Smooth muscle cell (in vitro differentiated cells): ENCODE results near the gene TGIF2. TPM values are rescaled to one million over a fixed set of nuclear protein-coding genes. Genes with fewer than 3 reads are reported as not detected.

Experiments used
- DNase-seq: peaks from one replicate; lab custom pipeline; 2025; ENCODE audit not compliant: unreplicated experiment; lab: John Stamatoyannopoulos, UW
- H2AFZ ChIP-seq: fragments of 200-600 bp; sonication (generic); 2 replicates; pipeline ENCODE4 v1.6.0; 2016; ENCODE audit warnings: antibody characterized with exemption, low read depth, mild to moderate bottlenecking
- H3F3A ChIP-seq: fragments of 200-600 bp; sonication (generic); 2 replicates; pipeline ENCODE4 v1.6.0; 2017; ENCODE audit warnings: antibody characterized with exemption, low read depth
- H3K27ac ChIP-seq: fragments of 200-600 bp; sonication (generic); 2 replicates; pipeline ENCODE4 v1.5.1; 2016; ENCODE audit warnings: low read depth, mild to moderate bottlenecking
- H3K27me3 ChIP-seq: fragments of 200-600 bp; sonication (generic); 2 replicates; pipeline ENCODE4 v1.6.1; 2016; ENCODE audit warnings: low read depth, mild to moderate bottlenecking
- H3K36me3 ChIP-seq: fragments of 200-600 bp; sonication (generic); 2 replicates; pipeline ENCODE4 v1.5.1; 2016; ENCODE audit warnings: low read depth
- H3K4me1 ChIP-seq: fragments of 200-600 bp; sonication (generic); 2 replicates; pipeline ENCODE4 v1.5.1; 2016; ENCODE audit warnings: low read depth
- H3K4me2 ChIP-seq: fragments of 200-600 bp; sonication (generic); 2 replicates; pipeline ENCODE4 v1.6.0; 2016; ENCODE audit warnings: mild to moderate bottlenecking
- H3K4me3 ChIP-seq: fragments of 200-600 bp; sonication (generic); 2 replicates; pipeline ENCODE4 v1.5.1; 2016; ENCODE audit warnings: mild to moderate bottlenecking
- H3K79me2 ChIP-seq: fragments of 200-600 bp; sonication (generic); 2 replicates; pipeline ENCODE4 v1.6.0; 2016; ENCODE audit warnings: low read depth, mild to moderate bottlenecking
- H3K9ac ChIP-seq: fragments of 200-600 bp; sonication (generic); 2 replicates; pipeline ENCODE4 v1.6.0; 2016; ENCODE audit warnings: low read depth
- H3K9me3 ChIP-seq: fragments of 200-600 bp; sonication (generic); replicated peaks from 2 replicates; pipeline ENCODE4 v1.5.1; 2016; ENCODE audit warnings: low read depth
- H4K20me1 ChIP-seq: fragments of 200-600 bp; sonication (generic); 2 replicates; pipeline ENCODE4 v1.6.0; 2016; ENCODE audit warnings: low read depth
- WGBS: methylation state at CpG from one replicate; pipeline ENCODE4 v1.1.7; 2016; ENCODE audit warnings: low lambda C conversion rate; 5-methylcytosine and 5-hydroxymethylcytosine counted together
- polyA plus RNA-seq: library from polyadenylated mRNA; unstranded; fragments of >200 nt; fragmentation: Nextera tagmentation; extraction: Ambion mirVana; gene quantifications from 2 replicates; pipeline ENCODE4 v1.2.1, GENCODE V29; 2016
- total RNA-seq: library from RNA; depleted of rRNA; stranded (reverse); fragments of >200 nt; gene quantifications from 2 replicates; pipeline ENCODE4 v1.2.3, GENCODE V29; 2014
- TF ChIP-seq, protein P1 (sequence below): fragments of 200-600 bp; sonication (generic); IDR thresholded peaks from 2 replicates; pipeline ENCODE4 v1.5.1; 2017; ENCODE audit warnings: borderline replicate concordance, mild to moderate bottlenecking, antibody characterized with exemption; ENCODE audit not compliant: insufficient read depth, poor library complexity, severe bottlenecking

The TGIF2 gene
- total and polyA plus RNA-seq, 2 experiments from 2014 or later: 14.5 to 18.1 TPM

DNA sequence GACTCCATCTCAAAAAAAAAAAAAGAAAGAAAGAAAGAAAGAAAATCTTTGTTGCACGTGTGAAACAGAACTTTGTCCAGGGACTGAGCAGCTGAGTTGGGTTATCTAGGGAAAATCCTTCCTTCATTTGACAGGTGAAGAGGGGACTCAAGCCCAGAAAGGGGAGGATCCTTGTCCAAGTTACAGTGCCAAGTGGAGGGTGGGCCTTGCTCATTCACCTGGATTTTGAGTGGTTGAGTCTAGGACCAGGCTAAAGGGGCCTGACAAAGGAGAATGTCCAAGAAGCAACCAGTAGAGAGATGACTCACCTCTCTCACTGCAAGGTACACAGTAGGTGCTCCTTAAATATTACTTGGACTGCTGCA is 2.7 kb downstream of the TGIF2 start:
- H3K4me3 ChIP-seq: no peak overlapping the region

DNA sequence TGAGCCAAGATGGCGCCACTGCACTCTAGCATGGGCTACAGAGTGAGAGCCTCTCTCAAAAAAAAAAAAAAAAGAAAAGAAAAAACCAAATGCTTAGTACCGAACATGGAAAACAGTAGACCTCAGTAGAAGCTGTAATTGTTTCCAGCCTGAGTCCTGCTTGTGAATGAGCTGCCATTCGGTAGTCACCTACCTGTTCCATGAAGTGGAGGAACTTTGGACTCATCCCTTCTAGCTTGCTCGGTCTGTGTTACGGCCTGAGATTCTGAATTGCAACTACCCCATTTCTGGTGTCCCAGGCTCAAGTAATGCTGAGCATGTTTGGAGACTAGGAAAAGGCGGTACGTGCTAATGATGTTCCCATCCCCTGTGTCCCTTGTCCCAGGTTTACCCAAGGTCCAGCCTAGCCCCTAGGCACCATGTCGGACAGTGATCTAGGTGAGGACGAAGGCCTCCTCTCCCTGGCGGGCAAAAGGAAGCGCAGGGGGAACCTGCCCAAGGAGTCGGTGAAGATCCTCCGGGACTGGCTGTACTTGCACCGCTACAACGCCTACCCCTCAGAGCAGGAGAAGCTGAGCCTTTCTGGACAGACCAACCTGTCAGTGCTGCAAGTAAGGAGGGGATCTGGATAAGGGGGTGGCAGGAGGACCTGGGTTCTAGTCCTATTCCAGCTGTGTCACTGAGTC is 5.1 kb downstream of the TGIF2 start:
- Histone ChIP-seq H3K4me3 (no peak overlapping the region), H3K79me2 (peaks cover 47% of the 10 kb centered on the region), H2AFZ (no peak overlapping the region), H3K4me1 (peaks cover 7% of the 10 kb centered on the region), H3F3A (peaks cover 6% of the 10 kb centered on the region), H3K4me2 (no peak overlapping the region), H4K20me1 (peaks cover 61% of the 10 kb centered on the region), H3K27ac (no peak overlapping the region), H3K27me3 (no peaks in the 10 kb centered on the region), H3K9me3 (no peaks in the 10 kb centered on the region), H3K36me3 (no peaks in the 10 kb centered on the region), H3K9ac (no peak overlapping the region)
- DNase-seq: no peak
- TF ChIP-seq, protein P1, sequence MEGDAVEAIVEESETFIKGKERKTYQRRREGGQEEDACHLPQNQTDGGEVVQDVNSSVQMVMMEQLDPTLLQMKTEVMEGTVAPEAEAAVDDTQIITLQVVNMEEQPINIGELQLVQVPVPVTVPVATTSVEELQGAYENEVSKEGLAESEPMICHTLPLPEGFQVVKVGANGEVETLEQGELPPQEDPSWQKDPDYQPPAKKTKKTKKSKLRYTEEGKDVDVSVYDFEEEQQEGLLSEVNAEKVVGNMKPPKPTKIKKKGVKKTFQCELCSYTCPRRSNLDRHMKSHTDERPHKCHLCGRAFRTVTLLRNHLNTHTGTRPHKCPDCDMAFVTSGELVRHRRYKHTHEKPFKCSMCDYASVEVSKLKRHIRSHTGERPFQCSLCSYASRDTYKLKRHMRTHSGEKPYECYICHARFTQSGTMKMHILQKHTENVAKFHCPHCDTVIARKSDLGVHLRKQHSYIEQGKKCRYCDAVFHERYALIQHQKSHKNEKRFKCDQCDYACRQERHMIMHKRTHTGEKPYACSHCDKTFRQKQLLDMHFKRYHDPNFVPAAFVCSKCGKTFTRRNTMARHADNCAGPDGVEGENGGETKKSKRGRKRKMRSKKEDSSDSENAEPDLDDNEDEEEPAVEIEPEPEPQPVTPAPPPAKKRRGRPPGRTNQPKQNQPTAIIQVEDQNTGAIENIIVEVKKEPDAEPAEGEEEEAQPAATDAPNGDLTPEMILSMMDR: no peak
- WGBS: 96% methylated on average over 15 of the region's 15 CpGs

More for the DNA sequence above, 2.7 kb downstream of the TGIF2 start:
- 88% methylated on average over 1 of the region's 1 CpG for WGBS
- DNase-seq: no peak
- peaks cover 50% of the 10 kb centered on the region for H4K20me1 ChIP-seq
- H3K27me3 ChIP-seq: no peaks in the 10 kb centered on the region
- no peaks in the 10 kb centered on the region for H3K9me3 ChIP-seq
- peaks cover 47% of the 10 kb centered on the region for H3K79me2 ChIP-seq
- H3K4me1 ChIP-seq: peaks cover 22% of the 10 kb centered on the region
- peaks cover 14% of the 10 kb centered on the region for H3F3A ChIP-seq
- TF ChIP-seq, protein P1: no peak
- H3K27ac ChIP-seq: no peak overlapping the region
- H2AFZ ChIP-seq: no peak overlapping the region
- no peak overlapping the region for H3K9ac ChIP-seq
- peak overlapping the region; percentile 98 for H3K4me2 ChIP-seq
- H3K36me3 ChIP-seq: no peaks in the 10 kb centered on the region

DNA sequence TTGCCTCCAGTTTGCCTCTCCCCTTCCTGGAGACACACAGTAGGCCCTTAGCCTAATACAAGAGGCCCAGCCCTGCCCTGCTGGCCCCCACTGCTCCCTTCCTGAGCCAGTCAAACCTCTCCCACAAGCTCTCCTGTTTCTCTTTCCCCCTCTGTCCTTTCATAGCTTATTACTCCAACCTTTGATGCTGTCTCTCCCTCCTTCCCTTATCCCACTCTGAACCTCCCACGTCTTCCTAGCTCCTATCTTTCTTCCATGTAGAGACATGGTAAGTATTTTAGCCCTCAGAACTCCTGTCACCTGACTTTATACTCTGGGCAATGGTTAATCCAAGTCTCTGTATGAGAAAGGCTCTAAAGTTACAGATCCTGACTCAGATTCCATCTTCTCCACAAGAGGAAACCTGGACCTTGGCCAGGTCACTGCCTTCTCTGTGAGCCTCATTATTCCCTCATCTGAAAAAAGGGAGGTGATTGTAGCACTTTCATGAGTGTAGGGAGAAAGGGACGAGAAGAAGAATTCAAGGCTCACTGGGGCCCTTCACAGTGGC is 6.7 kb downstream of the TGIF2 start:
- Histone ChIP-seq H3K4me2 (no peak overlapping the region), H3K27ac (no peak overlapping the region), H3F3A (peaks cover 6% of the 10 kb centered on the region), H3K4me3 (no peak overlapping the region), H3K36me3 (no peaks in the 10 kb centered on the region), H3K4me1 (peaks cover 4% of the 10 kb centered on the region), H4K20me1 (peaks cover 59% of the 10 kb centered on the region), H2AFZ (no peak overlapping the region), H3K27me3 (no peaks in the 10 kb centered on the region), H3K79me2 (peaks cover 39% of the 10 kb centered on the region), H3K9me3 (no peaks in the 10 kb centered on the region), H3K9ac (no peak overlapping the region)
- no peak for DNase-seq
- 96% methylated on average over 2 of the region's 2 CpGs for whole genome bisulfite sequencing
- TF ChIP-seq, protein P1: no peak

DNA sequence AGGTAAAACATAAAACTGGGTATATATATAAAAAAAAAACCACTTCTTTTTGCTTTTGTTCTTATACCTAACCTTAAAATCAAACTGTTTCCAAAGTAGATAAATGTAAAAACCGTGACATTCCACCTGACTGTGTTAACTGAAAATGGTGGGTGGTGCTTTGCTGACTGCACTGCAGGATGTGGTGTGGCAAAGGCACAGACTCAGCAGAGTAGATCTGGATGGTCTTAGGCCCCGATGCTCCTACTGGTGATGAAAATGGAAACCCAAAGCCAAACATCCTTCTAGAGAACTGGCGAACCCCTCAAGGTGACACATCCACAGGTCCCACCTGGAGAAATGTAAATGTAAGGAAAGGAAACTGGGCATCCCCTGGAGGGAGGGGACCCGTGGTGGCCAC is 8.9 kb downstream of the TGIF2 start:
- Histone ChIP-seq H3F3A (no peaks in the 10 kb centered on the region), H3K27me3 (no peaks in the 10 kb centered on the region), H3K79me2 (peaks cover 17% of the 10 kb centered on the region), H3K4me3 (no peak overlapping the region), H2AFZ (no peak overlapping the region), H4K20me1 (peaks cover 41% of the 10 kb centered on the region), H3K9me3 (no peaks in the 10 kb centered on the region), H3K4me2 (no peak overlapping the region), H3K27ac (no peak overlapping the region), H3K4me1 (no peaks in the 10 kb centered on the region), H3K36me3 (no peaks in the 10 kb centered on the region), H3K9ac (no peak overlapping the region)
- DNase-seq: no peak
- TF ChIP-seq, protein P1: no peak
- 94% methylated on average over 4 of the region's 4 CpGs for WGBS
